Activated naive CD4-positive, alpha-beta T cell treated with anti-CD3 and anti-CD28 coated beads, Interleukin-2, amount 10 ng/mL, durations not matched to agents 7 days and 5 days (primary cell): ENCODE data around the gene RHEB.
"Not testable (repeated sequence)": the region's sequence is repeated elsewhere in the genome, so short reads cannot be mapped to it uniquely, and the experiment has no call there.

Experiments used
- CTCF ChIA-PET: fragments of 350-600 bp; sonication (Branson Sonifier 250); formaldehyde crosslinking; loops from one replicate; lab custom pipeline; 2021; ENCODE audit warnings: antibody characterized with exemption; lab: Charles Lee
- DNase-seq: peaks from one replicate; pipeline ENCODE4 v3.0.0-alpha.2; 2020
- H3K27ac Mint-ChIP-seq: one replicate; pipeline ENCODE4 v1.8.0; 2021; ENCODE audit warnings: mild to moderate bottlenecking, moderate library complexity, mixed read lengths
- H3K27me3 Mint-ChIP-seq: one replicate; pipeline ENCODE4 v1.8.0; 2021; ENCODE audit warnings: mild to moderate bottlenecking, mixed read lengths
- H3K36me3 Mint-ChIP-seq: one replicate; pipeline ENCODE4 v1.8.0; 2021; ENCODE audit warnings: mixed read lengths
- H3K4me1 Mint-ChIP-seq: one replicate; pipeline ENCODE4 v1.8.0; 2021; ENCODE audit warnings: mixed read lengths
- H3K4me3 Mint-ChIP-seq: one replicate; pipeline ENCODE4 v1.8.0; 2021; ENCODE audit warnings: mild to moderate bottlenecking, moderate library complexity, mixed read lengths
- H3K9me3 Mint-ChIP-seq: one replicate; pipeline ENCODE4 v1.8.0; 2021; ENCODE audit warnings: mixed read lengths

The RHEB gene

DNA sequence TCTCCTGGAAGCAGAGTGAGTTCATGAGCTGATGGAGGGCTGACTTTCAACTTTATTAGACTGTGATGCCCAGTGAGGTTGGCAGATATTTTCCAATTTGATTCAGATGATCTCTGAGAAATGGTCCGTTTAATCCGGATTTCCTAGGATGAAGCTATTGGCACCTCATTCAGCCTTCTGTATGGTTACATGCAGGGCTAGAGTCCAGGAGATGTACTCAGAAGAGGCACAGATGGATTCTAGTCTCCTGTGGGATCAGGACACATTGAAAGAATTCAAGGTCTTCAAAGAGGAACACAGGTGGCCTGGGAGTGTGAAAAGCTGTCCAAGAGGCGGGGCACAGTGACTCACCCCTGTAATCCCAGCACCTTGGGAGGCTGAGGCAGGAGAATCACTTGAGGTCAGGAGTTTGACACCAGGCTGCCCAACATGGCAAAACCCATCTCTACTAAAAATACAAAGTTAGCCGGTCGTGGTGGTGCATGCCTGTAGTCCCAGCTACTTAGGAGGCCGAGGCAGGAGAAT is 23.0 kb upstream of the RHEB start:
- no peak for DNase-seq
- Mint-ChIP-seq H3K27me3 (peaks cover 57% of the 10 kb centered on the region), H3K36me3 (no peaks in the 10 kb centered on the region), H3K4me1 (peaks cover 9% of the 10 kb centered on the region), H3K9me3 (no peaks in the 10 kb centered on the region), H3K4me3 (no peak overlapping the region), H3K27ac (no peak overlapping the region)
- CTCF ChIA-PET, result no interaction called here

DNA sequence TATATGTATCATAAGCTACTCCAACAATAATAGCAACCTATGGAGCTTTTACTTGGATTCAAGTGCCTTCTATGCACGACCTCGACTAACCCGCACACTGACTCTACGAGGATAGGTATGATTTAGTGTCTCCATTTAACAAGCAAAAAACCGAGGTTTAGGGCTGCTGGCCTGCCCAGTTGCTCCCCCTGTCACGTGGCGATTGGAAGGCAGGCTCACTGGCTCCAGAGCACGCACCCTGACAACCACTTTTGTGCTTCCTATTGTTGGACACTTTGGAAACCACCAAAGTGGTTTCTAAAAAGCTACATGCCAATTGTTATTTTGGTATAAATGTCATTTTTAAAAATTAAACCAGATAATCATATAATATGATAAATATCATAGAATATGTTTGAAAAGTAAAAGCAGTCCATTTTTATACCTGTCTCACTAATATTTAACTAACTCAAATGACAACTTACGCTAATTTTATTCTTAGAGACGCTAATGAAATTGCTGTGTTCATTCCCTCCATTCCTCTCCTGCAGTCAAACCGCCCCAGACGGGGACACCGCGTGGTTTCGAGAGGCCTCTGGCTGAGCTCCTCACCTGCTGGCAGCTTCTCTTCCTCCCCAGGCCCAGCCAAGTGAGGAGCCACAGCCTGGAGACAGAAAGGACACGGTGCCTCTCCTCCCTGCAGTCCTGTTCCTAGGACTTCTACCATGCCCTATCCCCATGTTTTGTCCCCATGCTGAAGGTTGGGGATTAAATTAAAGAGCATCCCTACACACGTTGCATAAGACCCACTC is 22.2 kb upstream of the RHEB start:
- Mint-ChIP-seq H3K4me1 (peaks cover 7% of the 10 kb centered on the region), H3K36me3 (no peaks in the 10 kb centered on the region), H3K27ac (no peak overlapping the region), H3K27me3 (peaks cover 61% of the 10 kb centered on the region), H3K4me3 (no peak overlapping the region), H3K9me3 (no peaks in the 10 kb centered on the region)
- CTCF ChIA-PET, result no interaction called here
- no peak for DNase-seq

DNA sequence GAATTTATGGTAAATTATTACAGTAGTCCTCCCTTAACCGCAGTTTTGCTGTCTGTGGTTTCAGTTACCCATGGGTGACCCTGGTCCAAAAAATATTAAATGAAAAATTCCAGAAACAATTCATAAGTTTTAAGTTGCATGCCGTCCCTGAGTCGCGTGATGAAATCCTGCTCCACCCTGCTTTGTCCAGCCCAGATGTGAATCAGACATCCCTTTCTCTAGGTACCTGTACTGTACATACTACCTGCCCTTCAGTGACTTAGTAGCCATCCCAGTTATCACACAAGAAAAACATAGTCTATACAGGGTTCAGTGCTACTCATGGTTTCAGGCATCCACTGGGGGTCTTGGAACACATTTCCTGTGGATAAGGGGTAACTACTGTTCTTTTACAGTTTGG is 20.5 kb upstream of the RHEB start:
- Mint-ChIP-seq H3K9me3 (no peaks in the 10 kb centered on the region), H3K36me3 (no peaks in the 10 kb centered on the region), H3K27ac (no peak overlapping the region), H3K27me3 (peaks cover 55% of the 10 kb centered on the region), H3K4me3 (no peak overlapping the region), H3K4me1 (peaks cover 7% of the 10 kb centered on the region)
- DNase-seq, result no peak
- CTCF ChIA-PET, result no interaction called here

- no peak for DNase-seq
- Mint-ChIP-seq H3K9me3 (no peaks in the 10 kb centered on the region), H3K4me1 (peaks cover 7% of the 10 kb centered on the region), H3K36me3 (no peaks in the 10 kb centered on the region), H3K27ac (no peak overlapping the region), H3K4me3 (no peak overlapping the region), H3K27me3 (peaks cover 48% of the 10 kb centered on the region)
- CTCF ChIA-PET, result no interaction called here
These were observed 19.5 kb upstream of the RHEB start for GRCh38 chr7:151539088-151539671.

GRCh38 chr7:151537818-151538561 is 18.3 kb upstream of the RHEB start:
- peaks cover 45% of the 10 kb centered on the region for H3K27me3 Mint-ChIP-seq
- CTCF ChIA-PET, result no interaction called here
- no peak overlapping the region for H3K4me3 Mint-ChIP-seq
- no peaks in the 10 kb centered on the region for H3K36me3 Mint-ChIP-seq
- H3K9me3 Mint-ChIP-seq, result no peaks in the 10 kb centered on the region
- H3K27ac Mint-ChIP-seq, result no peak overlapping the region
- H3K4me1 Mint-ChIP-seq, result peaks cover 7% of the 10 kb centered on the region
- no peak for DNase-seq

DNA sequence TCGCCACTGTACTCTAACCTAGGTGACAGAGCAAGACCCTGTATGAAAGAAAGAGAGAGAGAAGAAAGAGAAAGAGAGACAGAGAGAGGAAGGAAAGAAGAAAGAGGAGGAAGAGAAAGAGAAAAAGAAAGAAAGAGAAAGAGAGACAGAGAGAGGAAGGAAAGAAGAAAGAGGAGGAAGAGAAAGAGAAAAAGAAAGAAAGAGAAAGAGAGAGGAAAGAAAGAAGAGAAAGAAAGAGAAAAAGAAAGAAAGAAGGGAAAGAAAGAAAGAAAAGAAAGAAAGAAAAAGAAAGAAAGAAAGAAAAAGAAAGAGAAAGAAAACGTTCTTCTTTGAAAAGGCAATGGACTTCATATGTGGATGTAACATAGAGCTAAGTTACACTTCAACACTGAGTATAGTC is 16.5 kb upstream of the RHEB start:
- not testable (repeated sequence) for H3K4me3 Mint-ChIP-seq, DNase-seq, H3K9me3 Mint-ChIP-seq, H3K36me3 Mint-ChIP-seq, H3K27ac Mint-ChIP-seq, H3K4me1 Mint-ChIP-seq
- CTCF ChIA-PET, result interaction anchor here (0.7 kb wide), 1 partner anchor 31 kb away, joined by 3 read pairs; no protein-coding TSS in a partner anchor
- H3K27me3 Mint-ChIP-seq, result peaks cover 50% of the 10 kb centered on the region

GRCh38 chr7:151529842-151530241 is 10.1 kb upstream of the RHEB start:
- Mint-ChIP-seq H3K36me3 (peaks cover 1% of the 10 kb centered on the region), H3K4me1 (no peaks in the 10 kb centered on the region), H3K4me3 (no peak overlapping the region), H3K27ac (no peak overlapping the region), H3K27me3 (peaks cover 34% of the 10 kb centered on the region), H3K9me3 (peaks cover 18% of the 10 kb centered on the region)
- no peak for DNase-seq
- CTCF ChIA-PET, result no interaction called here

DNA sequence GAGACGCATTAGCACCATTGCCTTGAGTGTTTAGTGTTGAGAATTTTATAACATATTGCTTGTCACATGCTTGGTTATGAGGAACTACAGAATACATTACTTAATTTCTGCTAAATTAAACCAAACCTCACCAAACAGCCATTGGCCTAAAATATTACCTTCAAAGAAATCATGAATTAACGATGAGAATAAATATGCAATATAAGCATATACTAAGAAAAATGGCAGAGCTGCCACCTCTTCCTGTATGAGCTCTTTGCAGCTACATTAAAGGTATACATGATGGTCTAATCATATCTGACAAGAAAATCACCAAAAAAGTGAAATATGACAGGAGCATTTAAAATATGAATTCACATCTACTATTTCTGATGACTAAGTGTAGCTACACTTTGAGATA is 5.2 kb upstream of the RHEB start:
- CTCF ChIA-PET, result no interaction called here

DNA sequence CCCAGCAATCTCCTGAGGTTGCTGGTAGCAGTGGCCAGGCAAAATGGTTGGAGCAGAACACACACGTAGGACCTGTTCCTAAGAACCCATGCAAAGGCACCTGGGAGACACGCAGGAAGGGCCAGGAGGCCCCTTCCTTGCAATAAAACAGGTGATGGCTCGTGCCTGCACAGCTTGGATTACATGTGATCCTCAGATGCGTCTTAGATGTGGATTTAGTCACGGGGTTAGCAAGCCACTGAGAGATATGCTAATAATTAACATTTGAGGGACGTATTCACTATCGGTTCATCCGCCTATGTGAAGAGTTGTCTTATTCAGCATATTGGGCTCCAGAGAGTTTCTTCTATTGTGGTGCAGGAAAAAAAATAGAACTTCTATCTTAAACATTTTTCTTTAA is 4.6 kb upstream of the RHEB start:
- no peak for DNase-seq
- Mint-ChIP-seq H3K4me1 (peaks cover 11% of the 10 kb centered on the region), H3K27me3 (peaks cover 48% of the 10 kb centered on the region), H3K36me3 (no peaks in the 10 kb centered on the region), H3K4me3 (no peak overlapping the region), H3K9me3 (no peaks in the 10 kb centered on the region), H3K27ac (no peak overlapping the region)
- CTCF ChIA-PET, result no interaction called here

More for the DNA sequence above, 5.2 kb upstream of the RHEB start:
- H3K36me3 Mint-ChIP-seq, result no peaks in the 10 kb centered on the region
- no peak overlapping the region for H3K27ac Mint-ChIP-seq
- peaks cover 46% of the 10 kb centered on the region for H3K27me3 Mint-ChIP-seq
- H3K9me3 Mint-ChIP-seq, result peaks cover 2% of the 10 kb centered on the region
- no peak overlapping the region for H3K4me3 Mint-ChIP-seq
- no peak for DNase-seq
- H3K4me1 Mint-ChIP-seq, result peaks cover 11% of the 10 kb centered on the region

- DNase-seq, result peak; percentile 61
- H3K36me3 Mint-ChIP-seq, result peaks cover 17% of the 10 kb centered on the region
- H3K9me3 Mint-ChIP-seq, result no peaks in the 10 kb centered on the region
- H3K27me3 Mint-ChIP-seq, result peaks cover 36% of the 10 kb centered on the region
- CTCF ChIA-PET, result interaction anchor here (1.5 to 2.1 kb wide), 2 partner anchors 111 to 239 kb away, joined by 4 to 9 read pairs; no protein-coding TSS in a partner anchor
- H3K27ac Mint-ChIP-seq, result peak overlapping the region; percentile 98
- peak overlapping the region; percentile 86 for H3K4me3 Mint-ChIP-seq
- peaks cover 36% of the 10 kb centered on the region for H3K4me1 Mint-ChIP-seq
These were observed 945 bp upstream of the RHEB start for GRCh38 chr7:151520419-151521261.

- peaks cover 51% of the 10 kb centered on the region for H3K4me1 Mint-ChIP-seq
- H3K27me3 Mint-ChIP-seq, result peaks cover 33% of the 10 kb centered on the region
- H3K27ac Mint-ChIP-seq, result peak overlapping the region; percentile 98
- peak overlapping the region; percentile 97 for H3K4me3 Mint-ChIP-seq
- CTCF ChIA-PET, result interaction anchor here (1.5 to 2.1 kb wide), 2 partner anchors 113 to 241 kb away, joined by 4 to 9 read pairs; no protein-coding TSS in a partner anchor
- H3K9me3 Mint-ChIP-seq, result not testable (repeated sequence)
- peak; percentile 66 for DNase-seq
- H3K36me3 Mint-ChIP-seq, result peaks cover 21% of the 10 kb centered on the region
These were observed 539 bp downstream of the RHEB start for GRCh38 chr7:151518947-151519764.

GRCh38 chr7:151518105-151518946 is 1.4 kb downstream of the RHEB start:
- Mint-ChIP-seq H3K9me3 (no peaks in the 10 kb centered on the region), H3K27ac (peak overlapping the region; percentile 98), H3K36me3 (peaks cover 23% of the 10 kb centered on the region), H3K4me3 (peak overlapping the region; percentile 97), H3K27me3 (peaks cover 26% of the 10 kb centered on the region), H3K4me1 (peaks cover 57% of the 10 kb centered on the region)
- CTCF ChIA-PET, result interaction anchor here (0.7 to 2.1 kb wide), 2 partner anchors 114 to 120 kb away, joined by 3 to 9 read pairs; no protein-coding TSS in a partner anchor
- peak; percentile 64 for DNase-seq
